ENCODE data around the gene HCK.
"Not testable (repeated sequence)": the region's sequence is repeated elsewhere in the genome, so short reads cannot be mapped to it uniquely, and the experiment has no call there.

The HCK gene

GRCh38 chr20:32029561-32029960 is 22.5 kb upstream of the HCK start:
- DNase-seq = no peak

DNA sequence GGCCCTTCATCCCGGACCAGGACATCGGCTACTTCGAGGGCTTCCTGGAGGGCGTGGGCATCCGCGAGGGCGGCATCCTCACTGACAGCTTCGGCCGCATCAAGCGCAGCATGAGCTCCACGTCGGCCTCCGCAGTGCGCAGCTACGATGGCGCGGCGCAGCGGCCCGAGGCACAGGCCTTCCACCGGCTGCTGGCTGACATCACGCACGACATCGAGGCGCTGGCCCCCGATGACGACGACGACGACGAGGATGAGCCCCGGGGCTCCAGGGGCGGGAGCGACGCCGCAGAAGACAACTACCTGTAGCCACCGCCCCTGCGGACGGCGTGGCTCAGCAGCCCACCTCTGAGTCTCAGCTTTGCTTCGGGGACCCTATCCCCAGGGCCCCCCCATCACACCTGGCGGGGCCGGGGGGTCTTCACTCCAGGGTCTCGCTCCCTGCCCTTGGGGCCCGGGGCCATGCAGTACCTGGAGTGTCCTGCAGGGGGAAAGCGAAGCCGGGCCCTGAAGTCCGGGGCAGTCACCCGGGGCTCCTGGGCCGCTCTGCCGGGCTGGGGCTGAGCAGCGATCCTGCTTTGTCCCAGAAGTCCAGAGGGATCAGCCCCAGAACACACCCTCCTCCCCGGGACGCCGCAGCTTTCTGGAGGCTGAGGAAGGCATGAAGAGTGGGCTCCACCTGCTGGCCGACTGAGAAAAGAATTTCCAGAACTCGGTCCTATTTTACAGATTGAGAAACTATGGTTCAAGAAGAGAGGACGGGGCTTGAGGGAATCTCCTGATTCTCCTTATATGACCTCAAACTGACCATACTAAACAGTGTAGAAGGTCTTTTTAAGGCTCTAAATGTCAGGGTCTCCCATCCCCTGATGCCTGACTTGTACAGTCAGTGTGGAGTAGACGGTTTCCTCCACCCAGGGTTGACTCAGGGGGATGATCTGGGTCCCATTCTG is 20.8 kb upstream of the HCK start:
- DNase-seq = peak; percentile 97

DNA sequence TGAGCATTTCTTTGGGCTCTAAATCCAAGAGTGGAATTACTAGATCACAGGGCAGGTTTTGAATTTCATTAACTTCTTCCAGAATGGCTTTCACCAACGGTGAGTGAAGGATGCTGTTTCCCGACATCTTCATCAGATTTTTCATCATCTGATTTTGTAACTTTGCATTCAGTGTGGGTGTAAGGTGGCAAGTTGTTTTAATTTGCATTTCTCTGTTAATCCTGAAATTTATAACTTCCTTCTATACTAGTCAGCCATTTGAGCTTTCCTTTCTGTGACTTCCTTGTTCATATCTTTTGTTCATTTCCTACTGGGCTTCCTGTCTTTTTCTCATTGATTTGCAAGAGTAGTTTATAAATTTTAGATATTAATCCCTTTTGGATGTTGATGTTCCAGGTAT is 18.7 kb upstream of the HCK start:
- DNase-seq = no peak

DNA sequence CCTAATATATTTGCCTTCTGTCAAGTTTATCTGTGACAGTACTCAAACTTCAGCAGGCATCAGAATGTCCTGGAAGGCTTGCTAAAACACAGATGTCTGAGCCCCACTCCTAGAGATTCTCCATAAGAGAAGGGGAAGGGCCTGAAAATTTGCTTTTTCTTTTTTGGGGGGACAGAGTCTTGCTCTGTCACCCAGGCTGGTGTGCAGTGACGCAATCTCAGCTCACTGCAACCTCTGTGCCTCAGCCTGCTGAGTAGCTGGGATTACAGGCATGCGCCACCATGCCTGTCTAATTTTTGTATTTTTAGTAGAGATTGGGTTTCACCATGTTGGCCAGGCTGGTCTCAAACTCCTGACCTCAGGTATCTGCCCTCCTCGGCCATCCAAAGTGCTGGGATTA is 18.3 kb upstream of the HCK start:
- DNase-seq = not testable (repeated sequence)

DNA sequence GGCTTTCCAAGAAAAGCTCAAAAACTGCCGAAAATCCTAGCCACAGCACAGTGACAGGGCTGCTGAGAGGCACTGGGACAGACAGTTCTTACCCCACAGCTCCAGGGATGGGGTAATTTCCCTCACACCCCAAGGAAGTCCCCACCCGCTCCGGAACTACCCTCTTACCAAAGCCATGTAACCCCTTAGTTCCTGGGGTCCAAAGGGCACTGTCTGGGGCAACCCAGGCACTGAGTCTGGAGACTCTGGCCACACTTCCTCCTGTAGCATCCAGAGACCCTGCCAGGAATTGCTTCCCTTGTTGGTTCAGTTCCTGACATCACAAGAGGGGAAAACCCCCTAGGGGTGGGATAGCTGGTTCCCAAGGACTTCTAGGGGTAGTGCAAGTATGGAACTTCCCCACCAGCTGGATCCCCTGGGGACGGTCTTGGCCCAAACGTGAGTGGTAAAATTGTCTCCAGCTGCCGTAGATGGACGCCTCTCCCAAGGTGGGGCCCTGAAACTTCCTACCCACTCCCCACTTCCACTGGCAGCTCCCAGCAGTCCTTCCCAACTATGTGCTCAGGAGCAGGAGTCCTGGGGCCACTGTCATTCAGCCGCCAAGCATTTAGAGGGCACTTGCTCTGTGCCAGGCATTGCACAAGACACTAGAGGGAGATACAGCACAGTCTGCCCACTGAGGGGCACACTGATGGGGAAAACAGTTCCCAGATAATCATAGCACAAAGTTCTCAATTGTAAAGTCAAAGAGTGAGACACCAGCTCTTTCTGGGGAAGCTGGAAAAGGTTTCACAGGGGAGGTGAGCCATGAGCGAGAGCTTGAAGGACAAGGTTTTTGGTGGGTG is 17.2 kb upstream of the HCK start:
- no peak for DNase-seq

GRCh38 chr20:32035426-32035779 is 16.6 kb upstream of the HCK start:
- DNase-seq = no peak

- DNase-seq = no peak
Observed at GRCh38 chr20:32036252-32036651, 15.8 kb upstream of the HCK start.

GRCh38 chr20:32036716-32037485 is 15.1 kb upstream of the HCK start:
- DNase-seq = no peak

GRCh38 chr20:32037929-32038328 is 14.1 kb upstream of the HCK start:
- DNase-seq = no peak

DNA sequence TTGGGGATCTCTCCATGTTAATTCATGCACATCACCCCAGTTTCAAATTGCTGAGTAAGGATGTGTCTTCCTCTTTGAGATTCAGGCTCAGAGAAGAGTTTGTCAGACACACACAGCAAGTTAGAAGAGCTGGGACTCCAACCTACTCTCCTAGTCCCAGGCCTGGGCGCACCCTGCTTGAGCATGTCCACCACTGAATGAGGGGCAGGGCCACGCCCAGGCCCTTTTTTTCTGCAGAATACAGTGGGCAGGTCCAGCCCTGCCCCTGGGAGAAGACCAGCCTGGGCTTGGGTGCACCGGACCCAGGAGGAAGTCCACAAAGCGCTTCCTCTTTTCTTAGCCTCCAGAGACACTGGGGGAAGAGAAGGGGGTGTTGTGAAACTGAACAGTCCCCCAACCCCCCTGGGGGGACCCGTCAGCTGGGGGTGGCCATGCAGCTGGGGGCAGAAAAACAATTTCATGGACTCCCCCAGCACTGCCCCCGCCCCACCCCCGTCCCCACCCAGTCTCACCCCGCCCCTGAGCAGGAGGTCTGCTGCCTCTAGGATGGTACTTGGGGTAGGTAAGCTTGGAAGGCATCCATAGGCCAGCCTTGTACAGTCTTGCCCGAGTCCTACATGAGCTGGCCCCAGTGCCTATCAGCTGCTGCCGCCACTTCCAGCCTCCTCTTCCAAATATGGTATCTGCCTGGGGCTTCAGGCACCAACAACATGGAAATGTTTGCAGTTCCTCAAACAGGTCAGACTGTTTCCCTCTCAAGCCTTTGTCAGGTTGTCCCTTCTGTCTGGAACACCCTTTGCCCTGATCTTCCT is 11.7 kb upstream of the HCK start:
- DNase-seq = peak; percentile 68

GRCh38 chr20:32045999-32046398 is 6.0 kb upstream of the HCK start:
- DNase-seq = peak; percentile 68

GRCh38 chr20:32050324-32050841 is 1.7 kb upstream of the HCK start:
- no peak for DNase-seq

DNA sequence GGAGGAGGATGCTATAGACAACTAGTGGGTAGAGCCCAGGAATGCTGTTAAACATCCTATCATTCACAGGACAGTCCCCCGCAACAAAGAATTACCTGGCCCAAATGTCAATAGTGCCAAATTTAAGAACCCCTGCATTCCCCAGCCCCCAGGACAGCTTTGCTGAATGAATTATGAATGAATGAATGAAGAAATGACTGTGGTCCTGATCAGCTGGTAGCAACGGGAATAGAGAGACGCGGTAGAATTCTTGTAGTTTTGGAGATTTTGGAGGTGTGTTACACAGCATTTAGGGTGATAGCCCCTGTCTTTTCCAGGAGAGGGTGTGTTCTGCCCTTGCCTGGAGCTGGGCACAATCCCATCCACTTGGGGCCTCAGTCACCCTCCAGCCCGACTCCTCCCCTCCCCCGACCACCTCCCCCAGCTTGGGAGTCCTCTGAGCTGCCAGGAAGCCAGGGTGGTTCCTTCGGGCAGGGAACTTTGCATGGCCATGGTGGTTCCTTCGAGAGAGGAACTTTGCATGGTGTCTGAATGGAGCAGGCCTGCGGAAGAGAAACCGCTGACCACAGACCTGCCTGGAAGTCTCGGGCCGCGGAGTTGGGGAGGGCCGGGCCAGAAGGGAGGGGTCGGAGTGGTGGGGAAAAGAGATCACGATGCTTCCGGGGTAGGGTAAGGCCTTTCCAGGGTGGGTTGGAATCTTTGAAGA is 1.0 kb upstream of the HCK start:
- peak; percentile 71 for DNase-seq

GRCh38 chr20:32051720-32052089 is 337 bp upstream of the HCK start:
- no peak for DNase-seq

- DNase-seq = no peak
Observed at GRCh38 chr20:32052778-32053362, 828 bp downstream of the HCK start.

- no peak for DNase-seq
Observed at GRCh38 chr20:32053648-32054047, 1.6 kb downstream of the HCK start.

DNA sequence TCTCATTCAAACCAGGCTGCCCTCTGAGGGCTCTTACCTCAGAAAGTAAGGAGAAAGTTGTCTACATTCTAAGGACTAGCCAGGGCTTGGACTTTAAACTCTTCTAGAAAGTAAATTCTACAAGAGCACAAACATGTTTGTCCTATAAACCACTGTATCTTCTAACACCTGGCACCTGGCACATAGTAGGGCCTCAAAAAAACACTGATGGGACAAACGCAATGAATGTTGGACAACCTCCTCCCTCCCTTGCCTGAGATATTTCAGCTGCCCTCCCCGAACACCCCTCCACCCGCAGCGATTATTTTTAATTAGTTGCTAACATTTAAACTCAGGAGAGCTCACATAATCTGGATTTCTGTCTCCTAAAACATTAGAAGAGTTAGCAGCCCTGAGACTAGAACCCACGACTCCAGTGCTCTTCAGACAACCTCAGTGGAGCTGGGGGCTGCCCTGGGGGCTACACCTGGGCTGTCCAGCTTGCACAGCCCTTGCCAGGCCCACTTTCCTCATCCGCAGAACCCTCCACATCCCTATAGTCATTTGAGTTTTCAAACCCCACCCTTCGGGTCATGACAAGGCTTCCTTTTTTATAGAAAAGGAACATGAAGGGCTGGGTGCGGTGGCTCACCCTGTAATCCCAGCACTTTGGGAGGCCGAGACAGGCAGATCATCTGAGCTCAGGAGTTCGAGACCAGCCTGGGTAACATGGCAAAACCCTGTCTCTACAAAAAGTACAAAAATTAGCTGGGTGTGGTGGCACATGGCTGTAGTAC is 4.9 kb downstream of the HCK start:
- DNase-seq = no peak

DNA sequence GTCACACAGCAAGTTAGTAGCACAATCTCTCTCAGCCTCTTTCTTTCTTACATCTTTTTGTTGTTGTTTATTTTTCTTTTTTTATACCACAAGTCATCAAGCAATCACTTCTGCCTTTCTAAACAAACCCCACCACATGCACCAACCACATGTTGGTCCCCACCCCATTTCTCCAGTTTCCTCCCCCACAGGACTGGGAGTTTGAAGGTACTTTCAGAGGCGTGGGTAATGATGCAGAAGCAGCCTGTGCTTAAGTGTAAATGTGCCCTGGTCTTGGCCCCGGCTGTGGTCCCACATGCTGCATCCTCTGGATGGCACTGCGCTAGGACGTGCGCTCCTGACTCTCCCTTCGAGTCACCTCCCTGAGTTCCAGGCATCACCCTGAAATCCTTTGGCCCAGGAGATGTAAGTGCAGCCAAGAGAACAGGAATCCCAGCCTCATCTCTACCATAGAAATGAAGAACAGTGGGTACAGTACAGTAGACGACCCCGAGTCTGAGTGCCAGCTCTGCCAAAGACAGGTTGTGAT is 5.7 kb downstream of the HCK start:
- DNase-seq = no peak

GRCh38 chr20:32059189-32059588 is 7.1 kb downstream of the HCK start:
- DNase-seq = no peak

- DNase-seq = no peak
Observed at GRCh38 chr20:32062776-32063170, 10.7 kb downstream of the HCK start.
